Measurements from ENCODE around the gene UHRF2. TPM values are rescaled to one million over a fixed set of nuclear protein-coding genes. Genes with fewer than 3 reads are reported as not detected.

UHRF2 gene
- total RNA-seq, 4 donors from 2014 or later, result 44.3 to 56.6 (median 48.9) TPM

- TF ChIP-seq CTCF (IDR thresholded peaks at IDR 0.05; ENCODE audit: low read depth), result no peak
These were observed 36.1 kb downstream of the UHRF2 start for GRCh38 chr9:6449086-6449485.

- no peak for TF ChIP-seq CTCF (IDR thresholded peaks at IDR 0.05; ENCODE audit: low read depth)
These were observed 36.6 kb downstream of the UHRF2 start for GRCh38 chr9:6449645-6450044.

DNA sequence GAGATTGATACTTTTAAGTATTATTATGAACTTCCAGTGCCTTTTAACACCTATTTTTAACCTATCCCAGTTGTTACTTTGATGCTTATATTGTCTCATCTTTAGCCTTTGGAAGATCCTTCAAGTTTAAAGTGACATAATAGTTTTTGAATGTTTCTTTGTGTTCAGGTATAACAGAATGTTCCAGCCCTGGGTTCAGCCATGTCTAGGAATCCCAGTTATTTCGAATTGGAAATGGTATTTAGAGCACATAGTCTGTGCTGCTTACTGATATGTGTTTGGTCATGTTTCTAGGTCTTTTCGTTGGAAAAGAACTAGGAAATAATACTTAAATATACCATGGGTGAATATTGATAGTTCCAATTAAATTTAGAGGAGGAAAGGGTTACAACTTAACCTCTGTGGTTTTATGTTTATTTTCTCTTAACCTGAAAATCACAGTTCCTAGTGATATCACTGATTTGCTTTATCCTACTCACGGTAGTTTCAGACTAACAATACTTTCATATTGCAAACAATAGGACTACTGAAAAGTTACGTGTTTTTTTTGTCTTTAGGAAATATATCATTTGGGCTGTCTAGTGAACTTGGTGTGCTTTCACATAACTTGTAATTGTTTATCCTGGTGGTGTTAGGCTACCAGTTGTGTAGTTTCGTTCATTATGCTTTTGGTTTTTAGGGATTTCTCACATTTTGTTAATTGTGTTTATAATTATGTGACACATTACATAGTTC is 37.8 kb downstream of the UHRF2 start:
- no peak for TF ChIP-seq CTCF (IDR thresholded peaks at IDR 0.05; ENCODE audit: low read depth)

DNA sequence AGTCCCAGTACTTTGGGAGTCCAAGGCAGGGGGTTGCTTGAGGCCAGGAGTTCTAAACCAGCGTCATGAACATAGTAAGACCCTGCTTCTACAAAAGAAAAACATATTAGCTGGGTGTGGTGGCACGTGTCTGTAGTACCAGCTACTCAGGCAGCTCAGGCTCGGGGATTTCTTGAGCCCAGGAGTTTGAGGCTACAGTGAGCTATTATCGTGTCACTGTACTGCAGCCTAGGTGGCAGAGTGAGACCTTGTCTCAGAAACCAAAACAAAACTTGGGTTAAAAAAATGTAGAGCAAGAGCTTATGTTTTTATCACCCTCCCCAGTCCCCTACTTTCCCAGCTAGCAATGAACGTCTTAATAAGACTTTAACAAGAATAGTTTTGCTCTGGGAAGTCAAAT is 46.7 kb downstream of the UHRF2 start:
- TF ChIP-seq CTCF (IDR thresholded peaks at IDR 0.05; ENCODE audit: low read depth), result no peak

GRCh38 chr9:6460189-6460768 is 47.3 kb downstream of the UHRF2 start:
- TF ChIP-seq CTCF (IDR thresholded peaks at IDR 0.05; ENCODE audit: low read depth), result no peak

DNA sequence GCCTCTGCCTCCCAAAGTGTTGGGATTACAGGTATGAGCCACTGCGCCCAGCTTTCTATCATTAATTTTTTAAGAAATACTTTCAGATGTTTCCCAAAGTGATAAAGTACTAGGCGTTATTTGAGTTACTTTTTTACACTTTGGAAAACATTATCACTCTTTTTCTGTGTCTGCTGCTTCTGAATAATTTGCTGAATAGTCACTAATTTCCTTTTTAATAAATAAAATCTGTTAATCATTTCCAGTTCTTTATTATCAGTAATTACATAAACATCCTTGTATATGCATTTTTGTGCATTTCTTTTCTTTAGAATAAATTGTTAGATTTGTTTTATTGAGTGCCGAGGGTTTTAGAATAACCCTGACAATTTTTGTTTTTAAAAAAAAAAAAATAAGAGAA is 48.6 kb downstream of the UHRF2 start:
- no peak for TF ChIP-seq CTCF (IDR thresholded peaks at IDR 0.05; ENCODE audit: low read depth)

- no peak for TF ChIP-seq CTCF (IDR thresholded peaks at IDR 0.05; ENCODE audit: low read depth)
These were observed 54.1 kb downstream of the UHRF2 start for GRCh38 chr9:6467006-6467625.

Data from subcutaneous adipose tissue (tissue), 4 donors.